ENCODE data around the gene CHADL. TPM values are rescaled to one million over a fixed set of nuclear protein-coding genes. Genes with fewer than 3 reads are reported as not detected.

Gene CHADL
- total RNA-seq, 1 donor from 2014 or later = not detected

- DNase-seq = peak; percentile 93
- peak within 1 kb of the TSS; percentile 94 for H3K4me3 Mint-ChIP-seq
- ATAC-seq (ENCODE audit: low read depth) = peak; percentile 97
- CTCF ChIA-PET = interaction anchor here (1.0 to 1.8 kb wide), 3 partner anchors 15 to 96 kb away, joined by 3 to 14 read pairs (median 4); partner anchors contain the start of genes TEF and ZC3H7B
- H3K27me3 Mint-ChIP-seq = no peaks in the 10 kb centered on the region
- TF ChIP-seq, protein P1, sequence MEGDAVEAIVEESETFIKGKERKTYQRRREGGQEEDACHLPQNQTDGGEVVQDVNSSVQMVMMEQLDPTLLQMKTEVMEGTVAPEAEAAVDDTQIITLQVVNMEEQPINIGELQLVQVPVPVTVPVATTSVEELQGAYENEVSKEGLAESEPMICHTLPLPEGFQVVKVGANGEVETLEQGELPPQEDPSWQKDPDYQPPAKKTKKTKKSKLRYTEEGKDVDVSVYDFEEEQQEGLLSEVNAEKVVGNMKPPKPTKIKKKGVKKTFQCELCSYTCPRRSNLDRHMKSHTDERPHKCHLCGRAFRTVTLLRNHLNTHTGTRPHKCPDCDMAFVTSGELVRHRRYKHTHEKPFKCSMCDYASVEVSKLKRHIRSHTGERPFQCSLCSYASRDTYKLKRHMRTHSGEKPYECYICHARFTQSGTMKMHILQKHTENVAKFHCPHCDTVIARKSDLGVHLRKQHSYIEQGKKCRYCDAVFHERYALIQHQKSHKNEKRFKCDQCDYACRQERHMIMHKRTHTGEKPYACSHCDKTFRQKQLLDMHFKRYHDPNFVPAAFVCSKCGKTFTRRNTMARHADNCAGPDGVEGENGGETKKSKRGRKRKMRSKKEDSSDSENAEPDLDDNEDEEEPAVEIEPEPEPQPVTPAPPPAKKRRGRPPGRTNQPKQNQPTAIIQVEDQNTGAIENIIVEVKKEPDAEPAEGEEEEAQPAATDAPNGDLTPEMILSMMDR (IDR thresholded peaks at IDR 0.05) = no peak
- peak within 1 kb of the TSS; percentile 98 for H3K27ac Mint-ChIP-seq
- intact Hi-C loops (cut with micrococcal nuclease) = loop anchor here (1.0 to 2.0 kb wide), 13 partner anchors 15 to 1765 kb away; partner anchors contain the start of genes ACO2, ATF4, DESI1 and L3MBTL2
- POLR2A ChIA-PET = interaction anchor here (0.6 to 4.6 kb wide), 22 partner anchors 11 to 1966 kb away, joined by 3 to 101 read pairs (median 4); partner anchors contain the start of genes DESI1, EP300, PHF5A and POLR3H
- H3K36me3 Mint-ChIP-seq (ENCODE audit: low read depth) = peaks cover 25% of the 10 kb centered on the region
- H3K9me3 Mint-ChIP-seq = no peaks in the 10 kb centered on the region
- H3K4me1 Mint-ChIP-seq = peaks cover 28% of the 10 kb centered on the region
These were observed 45.3 kb upstream of the CHADL start, which contains the start of gene RANGAP1 for GRCh38 chr22:41285820-41286638. RANGAP1 (minus strand) TSS chr22:41286187; CDS start chr22:41281044, 5,143 bp downstream.

DNA sequence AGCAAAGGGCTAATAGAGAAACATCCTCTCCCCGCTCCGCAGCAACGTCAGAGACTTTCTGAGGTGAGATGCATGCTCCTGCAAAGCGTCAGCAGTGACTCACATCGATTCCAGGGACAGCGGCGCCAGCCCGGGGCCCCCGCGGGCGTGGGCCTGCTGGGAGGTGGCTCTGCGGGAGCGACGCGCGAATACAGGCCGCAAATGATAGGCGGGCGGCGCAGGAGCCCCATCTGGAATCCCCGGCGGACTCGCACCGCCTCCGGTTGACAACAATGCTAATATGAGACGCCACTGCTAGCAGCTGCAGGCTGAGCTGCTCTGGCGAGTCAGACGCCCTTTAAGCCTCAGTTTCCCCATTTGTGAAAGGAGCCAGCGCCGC, 44.7 kb upstream of the CHADL start:
- TF ChIP-seq, protein P1 (IDR thresholded peaks at IDR 0.05) = no peak
- Mint-ChIP-seq H3K4me3 (peak overlapping the region; percentile 94), H3K4me1 (peaks cover 28% of the 10 kb centered on the region), H3K9me3 (no peaks in the 10 kb centered on the region), H3K27me3 (no peaks in the 10 kb centered on the region), H3K27ac (peak overlapping the region; percentile 98), H3K36me3 (ENCODE audit: low read depth) (peaks cover 31% of the 10 kb centered on the region)
- ChIA-PET CTCF (interaction anchor here (1.0 to 1.8 kb wide), 2 partner anchors 16 to 96 kb away, joined by 3 to 14 read pairs; partner anchors contain the start of genes TEF and ZC3H7B), POLR2A (interaction anchor here (0.6 to 4.6 kb wide), 9 partner anchors 12 to 334 kb away, joined by 3 to 101 read pairs (median 10); partner anchors contain the start of genes RBX1, TEF, TOB2 and ZC3H7B)
- ATAC-seq (ENCODE audit: low read depth) (no peak), DNase-seq (peak; percentile 45)
- intact Hi-C loops (cut with micrococcal nuclease) = no loop called here

DNA sequence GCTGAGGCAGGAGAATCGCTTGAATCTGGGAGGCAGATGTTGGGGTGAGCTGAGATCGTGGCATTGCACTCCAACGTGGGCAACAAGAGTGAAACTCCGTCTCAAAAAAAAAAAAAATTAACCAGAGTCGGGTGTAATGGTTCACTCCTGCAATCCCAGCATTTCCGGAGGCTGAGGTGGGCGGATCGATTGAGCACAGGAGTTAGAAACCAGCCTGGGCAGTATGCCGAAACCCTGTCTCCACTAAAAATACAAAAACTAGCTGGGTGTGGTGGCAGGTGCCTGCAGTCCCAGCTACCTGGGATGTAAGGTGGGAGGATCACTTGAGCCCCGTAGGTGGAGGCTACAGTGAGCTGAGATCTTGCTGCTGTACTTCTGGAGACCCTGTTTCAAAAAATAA, 43.7 kb upstream of the CHADL start:
- ChIA-PET CTCF (interaction anchor here (0.8 kb wide), 1 partner anchor 17 kb away, joined by 3 read pairs; the partner anchor contains the start of gene ZC3H7B), POLR2A (interaction anchor here (0.6 to 1.4 kb wide), 3 partner anchors 17 to 89 kb away, joined by 3 to 11 read pairs (median 4); partner anchors contain the start of gene ZC3H7B)
- TF ChIP-seq, protein P1 (IDR thresholded peaks at IDR 0.05) = no peak
- H3K4me3 Mint-ChIP-seq = peak overlapping the region; percentile 94
- no peak overlapping the region for H3K27ac Mint-ChIP-seq
- H3K27me3 Mint-ChIP-seq = no peaks in the 10 kb centered on the region
- H3K9me3 Mint-ChIP-seq = no peaks in the 10 kb centered on the region
- peaks cover 38% of the 10 kb centered on the region for H3K36me3 Mint-ChIP-seq (ENCODE audit: low read depth)
- intact Hi-C loops (cut with micrococcal nuclease) = no loop called here
- peaks cover 28% of the 10 kb centered on the region for H3K4me1 Mint-ChIP-seq
- ATAC-seq (ENCODE audit: low read depth) (no peak), DNase-seq (no peak)

DNA sequence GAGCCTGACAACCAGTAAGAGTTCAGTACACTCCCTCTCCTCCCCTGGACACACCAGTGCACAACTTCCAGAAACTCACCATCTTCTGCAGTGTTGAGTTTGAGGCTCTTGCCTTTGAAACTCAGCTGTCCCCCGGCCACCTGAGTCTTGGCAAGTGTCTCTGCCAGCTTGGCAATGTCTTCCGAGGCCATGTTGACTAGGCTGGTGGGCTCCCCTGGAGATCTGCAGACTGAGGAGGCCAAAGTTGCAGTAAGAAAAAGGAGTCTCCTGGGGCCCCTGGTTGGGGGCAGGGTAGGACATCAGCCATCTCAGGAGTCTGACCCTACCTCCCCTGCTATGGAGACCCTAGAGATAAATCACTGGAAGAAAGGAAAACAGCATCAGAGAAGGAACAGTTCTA, 40.1 kb upstream of the CHADL start:
- DNase-seq (no peak), ATAC-seq (ENCODE audit: low read depth) (no peak)
- no peak overlapping the region for H3K4me3 Mint-ChIP-seq
- H3K27ac Mint-ChIP-seq = no peak overlapping the region
- H3K36me3 Mint-ChIP-seq (ENCODE audit: low read depth) = peaks cover 60% of the 10 kb centered on the region
- no peaks in the 10 kb centered on the region for H3K27me3 Mint-ChIP-seq
- H3K9me3 Mint-ChIP-seq = no peaks in the 10 kb centered on the region
- ChIA-PET CTCF (interaction anchor here (1.6 kb wide), 1 partner anchor 43 kb away, joined by 3 read pairs; no protein-coding TSS in a partner anchor), POLR2A (interaction anchor here (0.8 kb wide), 1 partner anchor 21 kb away, joined by 3 read pairs; the partner anchor contains the start of gene ZC3H7B)
- H3K4me1 Mint-ChIP-seq = peaks cover 17% of the 10 kb centered on the region
- intact Hi-C loops (cut with micrococcal nuclease) = no loop called here
- TF ChIP-seq, protein P1 (IDR thresholded peaks at IDR 0.05) = no peak

GRCh38 chr22:41280065-41280464, 39.3 kb upstream of the CHADL start:
- no peak overlapping the region for H3K4me3 Mint-ChIP-seq
- no peak for ATAC-seq (ENCODE audit: low read depth)
- H3K36me3 Mint-ChIP-seq (ENCODE audit: low read depth) = peaks cover 60% of the 10 kb centered on the region

More at GRCh38 chr22:41280065-41280464, 39.3 kb upstream of the CHADL start:
- no peak for DNase-seq
- ChIA-PET POLR2A (no interaction called here), CTCF (interaction anchor here (1.6 kb wide), 1 partner anchor 43 kb away, joined by 3 read pairs; no protein-coding TSS in a partner anchor)
- intact Hi-C loops (cut with micrococcal nuclease) = no loop called here
- Mint-ChIP-seq H3K27ac (no peak overlapping the region), H3K9me3 (no peaks in the 10 kb centered on the region), H3K27me3 (no peaks in the 10 kb centered on the region), H3K4me1 (peaks cover 13% of the 10 kb centered on the region)
- TF ChIP-seq, protein P1 (IDR thresholded peaks at IDR 0.05) = no peak
